ENCODE results near the gene CLDN22.

DNA sequence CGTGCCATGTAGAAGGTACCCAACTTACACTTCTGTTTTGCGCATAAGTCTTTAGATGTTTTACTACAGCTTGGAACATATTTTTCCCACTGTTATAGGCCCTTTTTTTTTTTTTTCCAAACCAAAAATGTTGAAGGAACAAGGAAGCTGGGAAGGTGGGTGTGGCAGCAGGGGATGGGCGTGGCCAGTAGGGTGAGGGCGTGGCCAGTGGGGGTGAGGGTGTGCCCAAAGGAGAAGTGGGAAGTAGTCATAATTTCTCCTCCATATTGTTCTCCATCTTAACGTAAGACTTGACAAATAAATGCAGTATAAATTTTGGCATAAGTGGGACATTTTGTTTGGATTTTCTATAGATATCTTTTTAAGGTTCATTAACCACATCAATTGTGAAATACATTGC is 30.4 kb downstream of the CLDN22 start:
- TF ChIP-seq CTCF (IDR thresholded peaks at IDR 0.05) (no peak), POLR2A (IDR thresholded peaks at IDR 0.05) (no peak)
